ENCODE measurements around the gene TRPM3. TPM values are rescaled to one million over a fixed set of nuclear protein-coding genes. Genes with fewer than 3 reads are reported as not detected.

Gene TRPM3
- total RNA-seq, 1 donor from 2014 or later = 0.15 TPM

DNA sequence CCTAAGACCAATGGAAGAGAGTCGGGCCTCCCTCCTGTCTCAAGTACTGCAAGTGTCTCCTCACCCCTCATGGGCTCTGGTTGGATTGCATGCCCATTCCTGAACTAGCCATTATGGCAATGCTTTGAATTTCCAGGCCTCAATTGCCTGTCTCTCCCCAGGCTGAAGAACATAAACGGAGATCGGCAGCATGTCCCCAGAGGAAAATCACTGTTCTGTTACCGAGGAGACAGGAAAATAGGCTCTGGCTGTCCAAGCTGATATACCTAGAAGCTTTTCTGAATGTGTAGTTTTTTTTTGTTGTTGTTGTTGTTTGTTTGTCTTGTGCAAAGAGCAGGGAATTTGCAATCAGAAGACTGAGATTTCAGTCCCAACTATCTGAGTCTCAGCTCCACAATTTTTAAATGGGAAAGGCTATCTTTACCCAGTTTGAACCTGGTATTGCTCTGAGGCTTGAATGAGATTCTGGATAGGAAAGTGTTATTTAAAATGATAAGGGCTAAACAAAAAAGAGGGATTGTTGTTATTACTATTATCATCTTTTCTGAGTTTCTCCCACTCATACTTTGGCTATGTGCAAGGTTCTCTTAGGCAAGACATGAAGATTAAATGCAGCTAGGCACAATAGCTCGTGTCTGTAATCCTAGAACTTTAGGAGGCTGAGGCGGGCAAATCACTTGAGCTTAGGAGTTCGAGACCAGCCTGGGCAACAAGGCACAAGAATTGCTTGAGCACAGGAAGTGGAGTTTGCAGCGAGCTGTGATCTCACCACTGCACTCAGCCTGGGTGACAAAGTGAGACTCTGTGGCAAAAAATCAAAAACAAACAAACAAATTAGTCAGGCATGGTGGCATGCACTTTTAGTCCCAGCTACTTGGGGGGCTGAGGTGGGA is 629.7 kb downstream of the TRPM3 start:
- intact Hi-C loops (cut with DNase I) = no loop called here
- Histone ChIP-seq H3K4me1 (peaks cover 46% of the 10 kb centered on the region), H3K9me3 (no peaks in the 10 kb centered on the region), H3K27ac (no peak overlapping the region), H3K36me3 (no peaks in the 10 kb centered on the region), H3K4me3 (no peak overlapping the region), H3K27me3 (ENCODE audit: low read depth) (no peaks in the 10 kb centered on the region)
- DNase-seq (no peak), ATAC-seq (no peak)
- TF ChIP-seq, protein P1, sequence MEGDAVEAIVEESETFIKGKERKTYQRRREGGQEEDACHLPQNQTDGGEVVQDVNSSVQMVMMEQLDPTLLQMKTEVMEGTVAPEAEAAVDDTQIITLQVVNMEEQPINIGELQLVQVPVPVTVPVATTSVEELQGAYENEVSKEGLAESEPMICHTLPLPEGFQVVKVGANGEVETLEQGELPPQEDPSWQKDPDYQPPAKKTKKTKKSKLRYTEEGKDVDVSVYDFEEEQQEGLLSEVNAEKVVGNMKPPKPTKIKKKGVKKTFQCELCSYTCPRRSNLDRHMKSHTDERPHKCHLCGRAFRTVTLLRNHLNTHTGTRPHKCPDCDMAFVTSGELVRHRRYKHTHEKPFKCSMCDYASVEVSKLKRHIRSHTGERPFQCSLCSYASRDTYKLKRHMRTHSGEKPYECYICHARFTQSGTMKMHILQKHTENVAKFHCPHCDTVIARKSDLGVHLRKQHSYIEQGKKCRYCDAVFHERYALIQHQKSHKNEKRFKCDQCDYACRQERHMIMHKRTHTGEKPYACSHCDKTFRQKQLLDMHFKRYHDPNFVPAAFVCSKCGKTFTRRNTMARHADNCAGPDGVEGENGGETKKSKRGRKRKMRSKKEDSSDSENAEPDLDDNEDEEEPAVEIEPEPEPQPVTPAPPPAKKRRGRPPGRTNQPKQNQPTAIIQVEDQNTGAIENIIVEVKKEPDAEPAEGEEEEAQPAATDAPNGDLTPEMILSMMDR (IDR thresholded peaks at IDR 0.05) = no peak

DNA sequence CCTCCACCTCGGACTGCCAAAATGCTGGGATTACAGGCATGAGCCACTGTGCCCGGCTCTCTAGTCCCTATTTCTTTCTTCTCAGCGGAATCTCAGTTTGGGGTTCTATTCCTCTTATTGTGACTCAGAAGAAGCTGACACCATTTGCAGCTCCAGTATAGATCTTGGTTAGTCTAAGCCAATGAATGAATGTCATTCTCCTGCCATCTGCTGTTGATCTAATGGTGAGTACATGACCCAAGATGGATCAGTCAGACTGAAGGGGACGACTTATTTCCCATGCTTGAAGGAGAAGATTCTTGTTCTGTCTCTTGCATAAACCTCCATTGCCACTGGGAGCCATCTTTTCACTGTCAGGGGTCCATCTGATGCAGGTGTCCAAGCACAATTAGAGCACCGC is 630.9 kb downstream of the TRPM3 start:
- Histone ChIP-seq H3K4me3 (no peak overlapping the region), H3K27me3 (ENCODE audit: low read depth) (no peaks in the 10 kb centered on the region), H3K4me1 (peaks cover 53% of the 10 kb centered on the region), H3K36me3 (no peaks in the 10 kb centered on the region), H3K27ac (no peak overlapping the region), H3K9me3 (no peaks in the 10 kb centered on the region)
- DNase-seq (no peak), ATAC-seq (no peak)
- intact Hi-C loops (cut with DNase I) = no loop called here
- TF ChIP-seq, protein P1 (IDR thresholded peaks at IDR 0.05) = no peak

DNA sequence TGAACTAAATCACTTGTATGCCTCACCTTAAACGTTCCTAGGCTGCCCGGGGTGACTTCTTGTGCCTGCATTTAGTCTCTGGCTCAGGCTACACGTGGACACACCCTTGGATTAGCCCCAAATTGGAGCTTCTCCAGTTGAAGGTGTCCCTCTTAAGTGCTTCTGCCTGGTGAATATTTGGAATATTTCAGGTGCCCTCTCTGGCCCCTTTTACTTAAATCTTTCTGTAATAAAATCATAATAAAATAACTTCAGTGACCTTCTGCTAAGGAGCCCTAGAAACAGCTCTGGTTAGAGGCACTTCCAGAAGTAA is 632.7 kb downstream of the TRPM3 start:
- Histone ChIP-seq H3K27ac (peak overlapping the region; percentile 50), H3K4me3 (no peak overlapping the region), H3K4me1 (peaks cover 58% of the 10 kb centered on the region), H3K36me3 (no peaks in the 10 kb centered on the region), H3K9me3 (no peaks in the 10 kb centered on the region), H3K27me3 (ENCODE audit: low read depth) (no peaks in the 10 kb centered on the region)
- DNase-seq (no peak), ATAC-seq (no peak)
- intact Hi-C loops (cut with DNase I) = loop anchor here (10.0 kb wide), 2 partner anchors 116 to 134 kb away; no protein-coding TSS in a partner anchor
- TF ChIP-seq, protein P1 (IDR thresholded peaks at IDR 0.05) = no peak

DNA sequence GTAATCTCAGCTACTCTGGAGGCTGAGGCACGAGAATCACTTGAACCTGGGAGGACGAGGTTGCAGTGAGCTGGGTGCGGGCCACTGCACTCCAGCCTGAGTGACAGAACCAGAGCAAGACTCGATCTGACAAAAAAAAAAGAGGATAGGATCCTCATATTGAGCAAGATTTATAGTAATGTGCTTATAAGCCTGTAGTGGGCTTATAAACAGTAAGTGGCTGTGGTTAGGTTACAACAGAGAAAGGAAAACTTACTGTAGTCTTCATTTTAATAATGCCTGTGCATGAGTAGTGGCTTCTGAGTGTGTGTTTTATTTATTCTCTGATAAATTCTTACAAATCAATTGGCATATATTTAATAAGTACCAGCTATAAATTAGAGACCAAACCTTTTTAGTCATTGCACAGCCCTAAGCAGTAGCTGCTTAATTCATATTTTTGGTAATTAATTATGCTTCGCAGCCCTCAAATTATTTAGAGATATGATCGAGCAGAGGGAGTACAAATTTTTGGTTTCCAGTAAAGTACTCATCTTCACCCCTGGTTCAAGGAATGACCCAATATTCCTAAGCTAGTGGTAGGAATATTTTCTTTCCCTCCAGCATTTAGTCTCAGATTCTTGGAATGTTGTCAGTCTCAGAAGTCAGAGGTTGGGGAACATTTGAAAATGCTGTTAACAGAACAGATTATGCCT is 633.2 kb downstream of the TRPM3 start:
- no peak overlapping the region for H3K4me3 ChIP-seq
- DNase-seq = no peak
- peak overlapping the region; percentile 50 for H3K27ac ChIP-seq
- H3K27me3 ChIP-seq (ENCODE audit: low read depth) = no peaks in the 10 kb centered on the region
- intact Hi-C loops (cut with DNase I) = loop anchor here (10.0 kb wide), 2 partner anchors 117 to 133 kb away; no protein-coding TSS in a partner anchor
- no peaks in the 10 kb centered on the region for H3K36me3 ChIP-seq
- H3K9me3 ChIP-seq = no peaks in the 10 kb centered on the region
- ATAC-seq = no peak
- TF ChIP-seq, protein P1 (IDR thresholded peaks at IDR 0.05) = no peak
- peaks cover 58% of the 10 kb centered on the region for H3K4me1 ChIP-seq

DNA sequence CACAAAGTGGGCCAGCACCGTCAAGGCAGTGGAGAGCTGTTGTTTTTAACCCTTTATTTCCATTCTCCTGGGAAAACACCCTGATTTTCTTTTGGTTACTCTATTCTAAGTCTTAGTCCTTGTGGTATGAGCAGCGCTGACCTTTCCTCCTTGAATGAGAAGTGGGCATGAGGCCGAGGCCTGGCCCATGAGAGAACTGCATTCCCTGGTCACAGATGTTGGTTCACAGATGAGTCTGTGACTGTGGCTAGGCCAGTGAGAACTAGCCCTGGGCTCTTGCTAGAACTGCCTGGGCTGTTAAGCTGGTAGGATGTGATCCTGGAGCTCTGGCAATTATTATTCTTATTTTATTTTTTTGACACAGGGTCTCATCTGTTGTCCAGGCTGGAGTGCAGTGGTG is 635.3 kb downstream of the TRPM3 start:
- intact Hi-C loops (cut with DNase I) = loop anchor here (10.0 kb wide), 2 partner anchors 119 to 131 kb away; no protein-coding TSS in a partner anchor
- H3K27me3 ChIP-seq (ENCODE audit: low read depth) = no peaks in the 10 kb centered on the region
- peaks cover 59% of the 10 kb centered on the region for H3K4me1 ChIP-seq
- TF ChIP-seq, protein P1 (IDR thresholded peaks at IDR 0.05) = no peak
- no peak for DNase-seq
- no peak overlapping the region for H3K4me3 ChIP-seq
- H3K9me3 ChIP-seq = no peaks in the 10 kb centered on the region
- no peak for ATAC-seq
- no peaks in the 10 kb centered on the region for H3K36me3 ChIP-seq
- H3K27ac ChIP-seq = peak overlapping the region; percentile 51
